ENCODE measurements around the gene TANGO6.
"Not testable (repeated sequence)": the region's sequence is repeated elsewhere in the genome, so short reads cannot be mapped to it uniquely, and the experiment has no call there.

Gene TANGO6

GRCh38 chr16:69124406-69124805, 281.1 kb downstream of the TANGO6 start:
- H3K36me3 ChIP-seq (ENCODE audit: control insufficient read depth, insufficient read depth, low read length): peaks cover 20% of the 10 kb centered on the region
- WGBS, 2 experiments: 90 to 95% methylated on average over 8 of the region's 8 CpGs
- H3K27ac ChIP-seq (ENCODE audit: insufficient read depth, low read depth, low read length, poor library complexity, severe bottlenecking); H3K27me3 ChIP-seq (ENCODE audit: control insufficient read depth, insufficient read depth, low read length, poor library complexity, severe bottlenecking); H3K4me3 ChIP-seq (ENCODE audit: insufficient read depth, low read depth, low read length); H3K9me3 ChIP-seq (ENCODE audit: control insufficient read depth, low read length); H3K4me1 ChIP-seq (ENCODE audit: control insufficient read depth, insufficient read depth, low read length): not testable (repeated sequence)

- H3K9me3 ChIP-seq (ENCODE audit: control insufficient read depth, low read length); H3K27me3 ChIP-seq (ENCODE audit: control insufficient read depth, insufficient read depth, low read length, poor library complexity, severe bottlenecking); H3K4me1 ChIP-seq (ENCODE audit: control insufficient read depth, insufficient read depth, low read length); H3K27ac ChIP-seq (ENCODE audit: insufficient read depth, low read depth, low read length, poor library complexity, severe bottlenecking); H3K4me3 ChIP-seq (ENCODE audit: insufficient read depth, low read depth, low read length): not testable (repeated sequence)
- H3K36me3 ChIP-seq (ENCODE audit: control insufficient read depth, insufficient read depth, low read length): peaks cover 15% of the 10 kb centered on the region
- 89 to 95% methylated on average over 12 to 14 of the region's 14 CpGs for WGBS, 2 experiments
Observed at GRCh38 chr16:69124961-69125360, 281.6 kb downstream of the TANGO6 start.

GRCh38 chr16:69126221-69126620, 282.9 kb downstream of the TANGO6 start:
- H3K4me1 ChIP-seq (ENCODE audit: control insufficient read depth, insufficient read depth, low read length): peaks cover 6% of the 10 kb centered on the region
- H3K4me3 ChIP-seq (ENCODE audit: insufficient read depth, low read depth, low read length): no peak overlapping the region
- no peak overlapping the region for H3K27ac ChIP-seq (ENCODE audit: insufficient read depth, low read depth, low read length, poor library complexity, severe bottlenecking)
- peaks cover 2% of the 10 kb centered on the region for H3K36me3 ChIP-seq (ENCODE audit: control insufficient read depth, insufficient read depth, low read length)
- H3K27me3 ChIP-seq (ENCODE audit: control insufficient read depth, insufficient read depth, low read length, poor library complexity, severe bottlenecking): no peaks in the 10 kb centered on the region
- 94 to 97% methylated on average over 3 of the region's 3 CpGs for WGBS, 2 experiments
- no peaks in the 10 kb centered on the region for H3K9me3 ChIP-seq (ENCODE audit: control insufficient read depth, low read length)

DNA sequence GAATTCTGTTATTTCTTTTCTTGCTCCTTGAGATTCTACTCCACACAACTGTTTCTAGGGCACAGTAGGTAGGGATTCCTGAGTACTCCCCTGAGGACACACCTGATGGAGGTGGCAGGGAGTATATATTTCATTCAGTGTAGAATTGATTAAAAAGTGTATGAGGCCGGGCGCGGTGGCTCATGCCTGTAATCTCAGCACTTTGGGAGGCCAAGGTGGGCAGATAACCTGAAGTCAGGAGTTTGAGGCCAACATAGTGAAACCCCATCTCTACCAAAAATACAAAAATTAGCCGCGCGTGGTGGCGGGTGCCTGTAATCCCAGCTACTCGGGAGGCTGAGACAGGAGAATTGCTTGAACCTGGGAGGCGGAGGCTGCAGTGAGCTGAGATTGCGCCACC, 283.5 kb downstream of the TANGO6 start:
- H3K36me3 ChIP-seq (ENCODE audit: control insufficient read depth, insufficient read depth, low read length); H3K27me3 ChIP-seq (ENCODE audit: control insufficient read depth, insufficient read depth, low read length, poor library complexity, severe bottlenecking): not testable (repeated sequence)
- WGBS, 2 experiments: 92 to 95% methylated on average over 10 of the region's 10 CpGs

GRCh38 chr16:69127966-69128510, 284.7 kb downstream of the TANGO6 start:
- H3K36me3 ChIP-seq (ENCODE audit: control insufficient read depth, insufficient read depth, low read length): no peaks in the 10 kb centered on the region
- no peaks in the 10 kb centered on the region for H3K27me3 ChIP-seq (ENCODE audit: control insufficient read depth, insufficient read depth, low read length, poor library complexity, severe bottlenecking)
- no peaks in the 10 kb centered on the region for H3K9me3 ChIP-seq (ENCODE audit: control insufficient read depth, low read length)
- H3K4me3 ChIP-seq (ENCODE audit: insufficient read depth, low read depth, low read length): no peak overlapping the region
- 94 to 96% methylated on average over 12 of the region's 12 CpGs for WGBS, 2 experiments
- no peak overlapping the region for H3K27ac ChIP-seq (ENCODE audit: insufficient read depth, low read depth, low read length, poor library complexity, severe bottlenecking)
- peaks cover 6% of the 10 kb centered on the region for H3K4me1 ChIP-seq (ENCODE audit: control insufficient read depth, insufficient read depth, low read length)

More for the DNA sequence above, 283.5 kb downstream of the TANGO6 start:
- not testable (repeated sequence) for H3K4me3 ChIP-seq (ENCODE audit: insufficient read depth, low read depth, low read length); H3K27ac ChIP-seq (ENCODE audit: insufficient read depth, low read depth, low read length, poor library complexity, severe bottlenecking); H3K4me1 ChIP-seq (ENCODE audit: control insufficient read depth, insufficient read depth, low read length); H3K9me3 ChIP-seq (ENCODE audit: control insufficient read depth, low read length)

GRCh38 chr16:69130461-69130860, 287.1 kb downstream of the TANGO6 start:
- 87 to 95% methylated on average over 5 to 6 of the region's 6 CpGs for WGBS, 2 experiments
- no peaks in the 10 kb centered on the region for H3K36me3 ChIP-seq (ENCODE audit: control insufficient read depth, insufficient read depth, low read length)
- no peak overlapping the region for H3K27ac ChIP-seq (ENCODE audit: insufficient read depth, low read depth, low read length, poor library complexity, severe bottlenecking)
- no peaks in the 10 kb centered on the region for H3K9me3 ChIP-seq (ENCODE audit: control insufficient read depth, low read length)
- H3K4me1 ChIP-seq (ENCODE audit: control insufficient read depth, insufficient read depth, low read length): peaks cover 16% of the 10 kb centered on the region
- H3K27me3 ChIP-seq (ENCODE audit: control insufficient read depth, insufficient read depth, low read length, poor library complexity, severe bottlenecking): no peaks in the 10 kb centered on the region
- peak overlapping the region; percentile 84 for H3K4me3 ChIP-seq (ENCODE audit: insufficient read depth, low read depth, low read length)

- 1 to 2% methylated on average over 15 of the region's 15 CpGs for WGBS, 2 experiments
- peak overlapping the region; percentile 84 for H3K4me3 ChIP-seq (ENCODE audit: insufficient read depth, low read depth, low read length)
- peak overlapping the region; percentile 90 for H3K27ac ChIP-seq (ENCODE audit: insufficient read depth, low read depth, low read length, poor library complexity, severe bottlenecking)
- no peaks in the 10 kb centered on the region for H3K27me3 ChIP-seq (ENCODE audit: control insufficient read depth, insufficient read depth, low read length, poor library complexity, severe bottlenecking)
- peaks cover 16% of the 10 kb centered on the region for H3K4me1 ChIP-seq (ENCODE audit: control insufficient read depth, insufficient read depth, low read length)
- H3K36me3 ChIP-seq (ENCODE audit: control insufficient read depth, insufficient read depth, low read length): no peaks in the 10 kb centered on the region
- no peaks in the 10 kb centered on the region for H3K9me3 ChIP-seq (ENCODE audit: control insufficient read depth, low read length)
Observed at GRCh38 chr16:69131167-69131838, 288.0 kb downstream of the TANGO6 start.

DNA sequence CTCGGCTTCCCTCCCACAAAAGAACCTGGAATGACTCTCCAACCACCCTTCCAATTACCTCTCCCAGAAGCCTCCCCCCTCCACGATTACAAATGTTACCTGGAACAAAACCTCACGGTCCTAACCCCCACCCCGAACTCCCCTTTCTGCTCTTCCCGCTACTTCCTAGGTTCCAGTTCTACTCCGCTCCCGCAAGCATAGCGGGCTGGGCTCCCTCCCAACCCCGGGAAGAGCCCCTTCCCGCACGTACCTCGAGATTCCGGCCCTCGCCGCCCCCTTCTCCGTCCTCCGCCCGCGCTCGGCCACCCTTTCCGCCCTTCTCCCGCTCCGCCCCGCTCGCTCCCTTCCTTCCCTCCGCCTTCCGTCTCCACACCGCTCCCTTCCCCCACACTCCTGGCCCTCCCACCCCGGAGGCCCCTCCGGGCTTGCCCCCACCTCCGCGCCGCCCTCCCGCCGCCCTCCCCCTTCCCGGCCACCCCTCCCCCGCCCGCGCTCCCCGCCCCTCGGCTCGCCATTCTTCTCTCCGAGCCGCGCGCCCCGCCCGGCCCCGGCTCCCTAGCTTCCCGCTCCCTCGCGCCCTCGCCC, 288.6 kb downstream of the TANGO6 start:
- Histone ChIP-seq H3K27me3 (ENCODE audit: control insufficient read depth, insufficient read depth, low read length, poor library complexity, severe bottlenecking) (no peaks in the 10 kb centered on the region), H3K27ac (ENCODE audit: insufficient read depth, low read depth, low read length, poor library complexity, severe bottlenecking) (peak overlapping the region; percentile 94), H3K4me1 (ENCODE audit: control insufficient read depth, insufficient read depth, low read length) (peaks cover 16% of the 10 kb centered on the region), H3K9me3 (ENCODE audit: control insufficient read depth, low read length) (no peaks in the 10 kb centered on the region), H3K4me3 (ENCODE audit: insufficient read depth, low read depth, low read length) (peak overlapping the region; percentile 84), H3K36me3 (ENCODE audit: control insufficient read depth, insufficient read depth, low read length) (no peaks in the 10 kb centered on the region)
- WGBS, 2 experiments: 0% methylated on average over 41 to 50 of the region's 53 CpGs

GRCh38 chr16:69132424-69133252, 289.3 kb downstream of the TANGO6 start, which contains the start of the genes CHTF8 and UTP4:
Gene CHTF8, minus strand, starts transcription at chr16:69132588. Its CDS starts 11,130 bp downstream, at chr16:69121458.
Gene UTP4, plus strand, starts transcription at chr16:69132649. Its CDS starts 811 bp downstream, at chr16:69133460.
- H3K4me3 ChIP-seq (ENCODE audit: insufficient read depth, low read depth, low read length): peak within 1 kb of the TSS; percentile 84
- peaks cover 6% of the 10 kb centered on the region for H3K36me3 ChIP-seq (ENCODE audit: control insufficient read depth, insufficient read depth, low read length)
- H3K27me3 ChIP-seq (ENCODE audit: control insufficient read depth, insufficient read depth, low read length, poor library complexity, severe bottlenecking): no peaks in the 10 kb centered on the region
- no peaks in the 10 kb centered on the region for H3K9me3 ChIP-seq (ENCODE audit: control insufficient read depth, low read length)
- peaks cover 16% of the 10 kb centered on the region for H3K4me1 ChIP-seq (ENCODE audit: control insufficient read depth, insufficient read depth, low read length)
- H3K27ac ChIP-seq (ENCODE audit: insufficient read depth, low read depth, low read length, poor library complexity, severe bottlenecking): peak within 1 kb of the TSS; percentile 94
- 1% methylated on average over 78 of the region's 78 CpGs for WGBS, 2 experiments
